Fibroblast of skin of scalp (primary cell): ENCODE data around the gene RAB44.

ENCODE experiments used
- DNase-seq: peaks from one replicate; pipeline ENCODE4 v3.0.0-alpha.2; 2013

Gene RAB44

DNA sequence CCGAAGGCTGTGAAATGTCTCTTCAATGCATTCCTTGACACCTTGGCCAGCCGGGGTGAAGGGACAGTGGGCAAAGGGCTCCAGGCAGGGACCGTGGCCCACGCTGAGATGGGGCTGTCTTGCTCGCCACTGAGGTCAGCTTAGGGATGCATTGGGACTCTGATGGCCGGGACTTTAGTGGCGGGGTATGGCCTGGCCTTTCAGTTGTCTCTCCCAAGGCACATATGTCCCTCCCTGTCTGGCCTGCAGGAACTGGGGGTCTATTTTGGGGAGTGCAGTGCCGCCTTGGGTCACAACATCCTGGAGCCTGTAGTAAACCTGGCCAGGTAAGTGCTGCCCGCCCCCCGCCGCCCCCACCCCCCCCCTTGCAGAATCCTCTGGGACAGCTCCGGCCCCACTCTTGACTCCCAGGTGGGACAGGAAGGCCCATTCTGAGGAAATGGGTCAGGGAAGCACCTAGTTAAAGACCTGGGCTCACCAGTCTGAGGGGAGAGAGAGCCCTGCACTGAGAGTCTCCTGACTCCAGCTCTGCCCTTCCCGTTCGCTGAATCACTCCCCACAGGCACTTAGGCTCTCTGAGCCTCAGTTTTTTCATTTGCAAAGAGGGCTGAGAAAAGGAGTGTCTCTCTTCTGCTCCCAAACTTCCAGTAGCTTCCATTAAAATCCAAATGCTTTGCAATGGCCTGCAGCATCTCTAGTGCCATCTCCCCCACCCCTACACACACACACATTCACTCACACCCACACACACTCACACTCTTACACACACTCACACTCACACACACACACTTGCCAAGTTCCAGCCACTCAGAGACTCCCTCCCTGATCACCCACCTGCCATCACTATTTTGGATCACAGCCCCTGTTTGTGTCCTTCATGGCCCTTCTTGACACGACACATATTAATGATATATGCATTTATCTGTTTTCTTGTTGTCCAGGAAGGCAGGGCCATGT, 33.1 kb downstream of the RAB44 start:
- no peak for DNase-seq

DNA sequence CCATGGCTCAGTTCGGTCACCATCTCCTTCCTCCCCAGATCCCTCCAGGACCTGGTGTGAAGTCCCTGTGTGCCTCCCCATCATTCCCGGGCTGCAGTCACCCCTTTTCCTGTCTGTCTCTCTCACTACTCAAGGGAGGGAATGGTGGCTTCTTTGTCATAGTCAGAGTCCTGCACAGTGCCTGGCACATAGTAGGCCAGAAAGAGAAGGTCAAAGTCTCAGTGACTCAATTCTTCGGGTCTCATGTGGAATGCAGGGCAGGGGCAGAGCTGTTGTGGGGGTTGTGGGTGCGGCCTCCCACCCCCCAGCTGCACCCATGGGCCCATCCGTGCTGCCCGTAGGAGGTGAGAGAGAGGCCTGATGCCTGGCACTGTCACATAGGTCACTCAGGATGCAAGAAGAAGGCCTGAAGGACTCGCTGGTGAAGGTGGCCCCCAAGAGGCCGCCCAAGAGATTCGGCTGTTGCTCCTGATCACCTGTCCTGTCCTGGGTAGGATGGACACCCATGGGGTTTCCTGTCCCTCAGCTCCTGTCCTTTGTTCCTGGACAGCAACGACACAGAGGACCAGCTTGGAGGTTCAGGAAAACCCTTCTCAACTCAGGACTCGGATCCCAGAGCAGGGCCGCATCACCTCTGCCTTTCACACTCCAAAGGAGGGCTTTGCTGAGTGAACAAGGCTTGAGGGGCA, 34.1 kb downstream of the RAB44 start:
- no peak for DNase-seq

DNA sequence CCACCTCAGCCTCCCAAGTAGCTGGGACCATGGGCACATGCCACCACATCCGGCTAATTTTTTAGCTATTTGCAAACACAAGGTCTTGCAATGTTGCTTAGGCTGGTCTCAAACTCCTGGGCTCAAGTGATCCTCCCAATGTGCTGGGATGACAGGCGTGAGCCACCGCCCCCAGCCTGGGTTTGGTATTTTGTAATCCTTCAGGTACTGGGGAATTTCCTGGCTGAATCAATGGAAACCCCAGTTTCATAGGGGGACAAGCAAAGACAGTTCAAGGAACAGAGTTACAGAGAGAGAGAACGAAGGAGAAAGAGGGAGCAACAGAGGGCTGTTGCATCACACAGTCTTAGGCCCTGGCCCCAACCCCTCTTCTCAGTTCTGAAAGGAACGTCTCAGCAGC, 35.7 kb downstream of the RAB44 start:
- no peak for DNase-seq

DNA sequence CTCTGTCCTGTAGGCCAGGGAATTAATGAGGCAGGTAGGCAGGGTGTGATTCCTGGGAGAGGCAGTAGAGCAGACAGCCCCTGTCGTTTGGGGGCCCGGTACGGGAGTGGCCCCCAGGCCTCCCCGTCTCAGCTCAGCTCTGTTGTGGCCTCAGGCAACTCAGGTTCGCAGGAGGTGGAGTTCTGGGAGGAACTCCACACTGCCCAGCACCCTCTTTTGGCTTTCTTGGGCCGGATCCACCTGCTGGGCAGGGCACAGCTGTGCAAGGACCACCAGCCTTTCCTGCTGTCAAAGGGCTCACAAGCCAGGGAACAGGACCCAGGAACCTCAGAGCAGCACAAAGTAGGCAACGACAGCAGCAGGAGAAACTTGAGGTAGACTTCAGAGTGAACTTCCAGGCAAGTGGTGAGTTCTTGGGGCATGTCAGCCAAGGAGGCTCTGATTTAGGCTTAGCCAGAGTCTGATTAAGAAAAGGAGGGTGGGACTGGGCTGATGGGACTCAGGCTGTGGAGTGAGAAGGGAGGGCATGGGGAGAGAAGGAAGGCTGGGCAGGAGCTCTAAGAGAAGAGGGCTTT, 36.9 kb downstream of the RAB44 start:
- DNase-seq, result no peak

DNA sequence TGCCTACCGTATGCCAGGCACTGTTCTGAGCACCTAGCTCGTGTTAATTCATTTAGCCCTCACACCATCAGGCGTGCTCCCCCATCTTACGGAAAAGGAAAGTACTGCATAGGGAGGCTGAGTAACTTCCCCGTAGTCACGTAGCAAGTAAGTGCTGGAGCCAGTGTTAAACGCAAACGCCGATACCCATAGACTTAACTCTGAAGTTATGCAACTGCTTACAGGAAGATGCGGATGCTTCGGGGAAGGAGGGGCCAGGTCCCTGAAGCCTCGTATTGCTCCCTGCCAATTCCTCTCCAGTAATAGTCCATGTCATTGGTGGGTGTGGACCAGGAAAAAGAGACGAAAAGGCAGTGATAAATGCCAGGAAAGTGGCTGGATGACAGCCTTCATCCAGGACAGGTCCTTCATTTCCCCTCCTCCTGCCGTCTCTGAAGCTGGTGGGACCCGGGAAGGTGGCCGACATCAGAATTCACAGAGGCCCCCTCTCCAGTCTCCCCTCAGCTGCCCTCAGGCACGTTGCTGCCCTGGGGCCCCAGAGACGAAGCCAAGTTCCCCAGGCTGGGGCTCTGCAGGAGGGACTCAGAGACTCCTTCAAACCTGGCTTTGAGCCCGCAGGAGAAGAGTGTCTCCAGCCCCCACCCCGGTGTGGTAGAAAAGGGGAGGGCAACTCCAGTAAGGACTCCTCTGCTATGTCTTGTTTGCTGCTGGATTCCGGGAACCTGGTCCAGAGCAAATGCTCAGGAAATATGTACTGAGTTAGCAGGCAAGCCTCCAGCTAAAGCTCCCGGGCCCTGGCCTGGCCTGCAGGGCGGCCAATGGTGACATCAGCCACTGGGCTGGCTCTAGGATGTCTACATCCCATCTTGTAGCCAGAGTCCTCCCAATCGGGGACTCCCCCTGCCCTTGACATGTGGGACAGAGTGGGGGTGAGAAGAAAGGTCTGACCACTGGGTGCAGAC, 37.8 kb downstream of the RAB44 start:
- peak; percentile 74 for DNase-seq

DNA sequence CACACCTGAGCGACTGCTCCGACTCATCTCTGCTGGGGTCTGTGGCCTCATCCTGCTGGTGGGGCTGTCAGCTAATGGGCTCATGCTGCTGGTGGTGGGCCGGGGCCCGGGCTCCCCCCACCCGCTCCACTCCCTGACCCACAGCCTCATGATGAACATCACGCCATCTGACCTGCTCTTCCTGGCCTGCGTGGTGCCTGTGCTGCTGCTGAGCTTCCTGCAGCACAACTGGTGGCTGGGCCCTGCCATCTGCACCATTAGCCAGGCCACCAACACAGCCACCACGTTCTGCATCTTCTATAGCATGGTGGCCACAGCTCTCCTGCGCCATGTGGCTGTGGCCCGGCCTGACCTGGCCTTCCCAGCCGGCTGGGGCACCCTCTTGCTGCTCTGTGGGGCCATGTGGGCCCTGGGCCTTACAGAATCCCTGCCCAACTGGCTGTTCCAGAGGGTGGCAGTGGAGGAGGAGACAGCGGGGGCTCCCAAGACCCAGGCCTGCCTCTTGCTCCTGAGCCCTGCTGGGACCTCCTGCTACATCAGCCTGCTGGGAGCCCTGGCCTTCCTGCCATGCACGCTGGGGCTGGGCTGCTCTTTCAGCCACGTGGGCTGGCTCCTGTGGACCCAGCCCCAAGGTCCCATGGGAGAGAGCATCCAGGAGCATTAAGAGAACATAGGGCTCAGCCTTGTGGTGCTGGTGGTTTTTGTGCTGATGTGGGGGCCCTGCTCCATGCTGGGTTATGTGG, 39.6 kb downstream of the RAB44 start:
- no peak for DNase-seq

DNA sequence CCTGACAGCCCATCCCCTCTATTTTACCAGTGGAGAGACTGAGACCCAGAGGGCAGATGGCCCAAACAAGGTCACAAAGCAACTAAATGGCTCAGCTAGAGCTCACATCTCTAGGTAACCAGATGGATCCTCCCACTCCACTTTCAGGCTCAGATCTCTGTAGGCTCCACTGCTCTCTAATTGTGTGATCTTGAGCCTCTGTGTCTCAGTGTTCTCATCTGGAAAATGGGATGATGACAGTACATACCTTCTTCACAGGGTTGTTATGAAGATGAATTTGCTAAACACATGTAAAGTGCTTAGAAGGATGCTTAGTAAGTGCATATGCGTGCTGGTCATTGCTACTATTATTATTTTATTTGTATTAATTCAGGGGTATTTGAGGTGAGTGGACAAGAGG, 40.5 kb downstream of the RAB44 start:
- no peak for DNase-seq

DNA sequence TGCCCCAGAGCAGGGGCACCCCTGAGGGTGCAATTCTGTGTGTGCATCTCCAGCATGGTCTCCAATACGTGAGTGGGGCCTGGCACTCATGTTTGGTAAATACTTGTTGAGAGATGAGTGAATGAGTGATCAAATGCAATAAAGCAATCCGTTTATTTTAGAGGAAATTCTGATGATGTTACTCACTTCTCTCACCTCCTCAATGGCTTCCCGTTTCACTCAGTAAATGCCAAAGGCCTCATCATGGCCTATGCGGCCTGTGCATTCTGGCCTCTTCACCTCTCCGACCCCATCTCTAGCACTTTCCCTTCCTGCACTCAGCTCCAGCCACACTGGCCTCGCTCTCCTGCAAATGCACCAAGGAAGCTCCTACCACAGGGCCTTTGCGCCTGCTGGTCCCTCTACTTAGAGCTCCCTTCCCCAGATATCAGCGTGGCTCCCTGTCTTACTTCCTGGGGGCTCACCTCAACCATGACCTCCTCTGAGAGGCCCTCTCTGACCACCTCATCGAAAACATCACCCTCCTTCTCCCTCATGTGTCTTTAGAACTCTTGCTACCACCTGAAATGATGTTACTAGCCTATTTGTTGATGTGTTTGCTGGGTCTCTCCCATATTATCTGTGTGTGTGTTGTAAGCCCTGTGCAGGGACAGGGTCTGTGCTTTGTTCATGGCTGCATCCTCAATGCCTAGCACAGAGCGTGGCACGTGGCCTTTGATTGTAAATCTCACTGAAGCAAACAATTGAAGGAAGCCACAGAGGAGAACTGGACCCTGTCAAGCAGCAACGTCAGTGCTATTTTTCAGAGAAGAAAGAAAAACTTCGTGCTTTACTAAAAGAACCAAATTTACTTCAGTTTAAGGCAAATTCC, 42.6 kb downstream of the RAB44 start:
- no peak for DNase-seq

DNA sequence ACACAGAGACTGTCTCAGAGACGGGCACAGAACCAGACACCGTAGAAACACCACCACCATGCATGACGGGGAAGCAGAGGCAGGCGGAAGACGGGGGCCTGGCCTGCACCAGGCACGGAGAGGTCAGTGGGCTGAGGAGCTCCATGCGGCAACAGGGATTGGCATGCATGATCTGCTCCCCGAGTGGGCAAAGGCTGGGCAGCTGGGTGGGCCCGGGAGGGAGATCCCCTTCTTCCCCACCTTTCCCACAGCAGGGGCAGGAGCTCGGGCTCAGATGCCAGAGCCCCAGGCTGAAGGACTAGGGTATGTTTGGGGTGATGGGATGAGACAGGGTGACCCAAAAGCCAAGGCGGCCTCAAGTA, 43.2 kb downstream of the RAB44 start:
- no peak for DNase-seq

DNA sequence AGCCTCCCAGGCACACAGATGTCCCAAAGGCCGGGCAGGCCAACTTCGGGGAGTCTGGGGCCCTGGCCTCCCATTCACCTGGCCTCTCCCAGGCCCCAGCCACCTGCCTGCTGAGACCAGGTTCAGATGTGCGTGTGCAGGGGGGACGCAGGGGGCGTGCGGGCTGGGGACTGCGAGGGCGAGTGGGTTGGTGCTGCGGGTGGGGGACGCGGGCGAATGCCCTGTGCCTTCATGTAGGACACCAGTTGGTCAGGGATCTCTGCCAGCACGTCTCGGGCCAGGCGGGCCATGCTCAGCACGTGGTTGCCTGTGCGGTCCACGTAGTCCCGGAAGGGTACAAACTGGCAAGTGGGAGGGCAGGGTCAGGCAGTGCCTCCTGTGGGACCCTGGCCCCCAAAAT, 44.5 kb downstream of the RAB44 start:
- DNase-seq, result no peak

DNA sequence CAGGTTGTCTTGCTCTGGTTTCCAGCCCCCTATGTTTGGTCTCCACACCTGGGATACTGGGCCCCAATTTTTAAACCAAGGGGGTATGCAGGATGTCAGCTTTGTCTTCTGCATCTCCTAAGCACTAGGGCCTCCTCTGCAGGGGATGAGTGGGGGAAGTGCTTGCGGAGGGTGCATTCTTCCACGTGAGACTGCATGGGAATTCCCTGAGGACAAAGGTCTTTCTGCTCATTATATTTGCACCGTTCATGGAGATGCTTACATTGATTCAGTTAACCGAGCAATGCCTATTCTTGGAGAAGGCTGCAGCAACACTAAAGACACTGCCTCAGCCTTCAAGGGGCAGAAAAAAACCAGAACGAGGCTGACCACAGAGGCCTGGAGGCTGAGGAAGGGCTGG, 45.4 kb downstream of the RAB44 start:
- no peak for DNase-seq

DNA sequence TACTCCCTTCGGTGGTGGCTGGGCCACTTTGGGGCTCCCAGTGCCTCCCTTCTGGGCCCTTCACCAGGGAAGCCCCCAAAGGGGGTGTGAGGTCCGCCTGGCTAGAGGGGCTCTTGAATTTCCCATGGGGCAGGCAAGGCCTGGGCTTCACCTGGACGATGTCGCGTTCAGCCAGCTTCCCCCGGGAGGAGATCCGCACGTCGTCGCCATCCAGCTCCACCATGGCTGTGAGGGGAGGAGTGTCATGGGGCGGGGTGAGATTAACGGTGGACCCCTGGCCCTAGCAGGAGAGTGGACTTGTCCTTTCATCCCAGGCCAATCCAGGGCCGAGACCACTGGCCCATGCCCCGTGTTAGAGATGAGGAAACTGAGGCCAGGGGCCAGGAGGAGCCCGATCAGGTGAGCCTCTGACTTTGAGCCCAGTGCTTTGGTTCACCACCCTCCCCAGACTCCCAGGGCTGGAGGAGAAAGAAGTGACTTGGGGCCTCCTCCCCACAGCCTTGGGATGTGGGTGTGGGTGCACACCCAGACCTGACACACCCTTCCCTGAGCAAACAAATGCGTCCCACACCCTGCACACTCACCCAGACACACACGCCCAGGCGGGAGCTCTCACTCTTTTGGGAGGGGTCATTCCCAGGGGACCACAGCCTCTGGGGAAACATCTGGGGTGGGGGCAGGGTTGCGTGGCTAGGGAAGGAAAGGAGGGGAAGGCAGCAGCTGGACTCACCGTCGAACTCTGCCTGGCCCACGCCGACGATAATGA, 46.1 kb downstream of the RAB44 start:
- DNase-seq, result no peak

DNA sequence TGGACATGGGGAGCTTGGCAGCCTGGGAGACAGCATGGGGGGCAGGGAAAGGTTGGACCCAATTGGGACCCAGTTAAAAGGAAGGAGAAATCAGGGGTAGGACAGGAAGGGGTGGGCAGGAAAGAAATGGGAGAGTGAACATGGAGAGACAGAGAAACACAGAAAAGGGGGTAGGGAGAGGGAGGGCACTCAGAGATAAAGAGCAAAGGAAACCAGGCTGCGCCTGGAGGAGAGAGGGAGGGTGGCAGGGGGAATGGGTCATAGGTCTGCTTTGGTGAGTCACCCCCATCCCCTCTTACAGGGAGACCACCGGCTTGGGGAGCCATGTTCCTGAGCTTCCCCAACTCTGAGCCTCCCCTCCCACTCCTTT, 46.7 kb downstream of the RAB44 start:
- DNase-seq, result no peak

DNA sequence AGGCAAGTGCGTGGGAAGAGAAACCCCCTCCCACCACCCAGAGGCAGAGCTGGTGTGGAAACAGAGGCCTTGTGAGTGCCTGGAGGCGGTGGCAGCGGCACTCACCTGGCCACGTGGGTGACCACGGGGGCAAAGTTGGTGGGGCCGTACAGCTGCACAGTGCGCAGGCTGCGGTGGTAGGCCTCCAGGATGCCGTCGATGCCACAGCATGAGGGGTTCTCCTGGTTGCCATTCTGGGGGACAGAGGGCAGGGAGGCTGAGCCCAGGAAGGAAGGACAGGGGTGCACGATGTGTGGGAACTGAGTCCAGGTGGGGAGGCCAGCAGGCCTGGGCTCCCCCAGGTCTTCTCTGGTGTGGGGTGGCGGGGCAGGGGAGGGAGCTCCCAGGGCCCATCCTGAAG, 47.7 kb downstream of the RAB44 start:
- DNase-seq, result no peak

DNA sequence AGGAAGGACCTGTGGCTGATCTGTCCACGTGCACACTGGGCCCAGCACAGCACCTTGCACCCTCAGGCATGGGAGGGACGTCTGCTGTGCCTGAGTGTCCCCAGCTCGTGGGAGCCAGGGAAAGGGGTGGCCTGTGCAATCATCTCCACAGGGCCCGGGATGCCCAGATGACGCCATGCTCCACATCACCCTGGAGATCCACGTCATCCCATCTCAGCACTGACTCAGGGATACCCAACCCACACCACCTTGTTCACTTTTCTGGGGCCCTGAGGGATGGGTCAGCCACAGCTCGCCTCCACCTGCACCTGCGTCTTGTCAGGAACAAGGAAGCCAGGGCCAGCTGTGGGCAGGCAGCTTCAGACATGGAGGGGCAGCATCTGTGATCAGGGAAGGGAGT, 48.2 kb downstream of the RAB44 start:
- DNase-seq, result no peak

DNA sequence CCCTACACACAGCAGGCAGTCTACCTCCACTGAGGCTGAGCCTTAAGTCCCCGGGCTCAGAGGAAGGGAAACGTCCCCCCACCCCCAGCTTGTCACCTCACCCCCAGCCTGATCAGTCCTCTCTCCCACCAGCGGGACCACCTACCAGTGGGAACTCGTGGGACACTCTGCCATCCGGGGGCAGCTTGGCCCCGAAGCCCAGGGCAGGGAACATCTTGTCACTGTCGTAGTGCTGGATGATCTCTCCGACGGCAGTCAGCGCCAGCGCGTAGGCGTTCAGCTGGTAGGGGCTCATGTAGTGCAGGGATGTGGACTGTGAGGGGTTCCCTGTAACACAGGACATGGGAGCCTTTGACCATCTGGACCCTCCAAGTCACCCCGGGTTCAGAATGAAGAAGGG, 48.6 kb downstream of the RAB44 start:
- DNase-seq, result no peak

DNA sequence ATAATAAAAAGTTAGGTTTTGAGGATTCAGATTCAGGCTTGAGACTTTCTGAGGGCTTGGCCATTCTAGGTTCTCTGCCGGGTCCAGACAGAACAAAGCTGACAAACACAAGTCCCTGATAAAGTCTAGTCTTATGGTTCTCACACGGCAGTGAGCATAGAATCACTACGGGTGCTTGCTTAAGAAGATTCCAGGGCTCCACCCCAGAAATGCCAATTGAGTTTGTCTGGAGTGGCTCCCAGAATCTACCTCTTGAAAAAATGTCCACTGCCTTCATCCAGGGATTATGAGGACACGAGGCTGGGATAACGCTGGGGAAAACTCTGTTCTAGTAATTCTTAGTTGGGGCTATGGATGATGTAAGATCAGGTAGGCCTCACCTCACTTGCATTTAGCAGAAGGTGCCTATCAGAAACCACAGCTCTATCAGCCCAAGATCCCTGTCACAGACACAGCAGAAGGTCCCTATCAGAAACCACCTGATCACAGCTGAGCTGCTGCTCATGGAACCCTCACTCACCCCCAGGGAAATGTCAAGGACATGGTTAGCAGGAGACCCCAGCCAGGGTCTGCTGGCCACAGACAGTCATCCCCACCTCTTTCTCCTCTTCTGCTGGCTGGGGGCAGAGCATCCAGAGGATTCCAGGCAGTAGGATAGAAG, 52.3 kb downstream of the RAB44 start:
- no peak for DNase-seq

DNA sequence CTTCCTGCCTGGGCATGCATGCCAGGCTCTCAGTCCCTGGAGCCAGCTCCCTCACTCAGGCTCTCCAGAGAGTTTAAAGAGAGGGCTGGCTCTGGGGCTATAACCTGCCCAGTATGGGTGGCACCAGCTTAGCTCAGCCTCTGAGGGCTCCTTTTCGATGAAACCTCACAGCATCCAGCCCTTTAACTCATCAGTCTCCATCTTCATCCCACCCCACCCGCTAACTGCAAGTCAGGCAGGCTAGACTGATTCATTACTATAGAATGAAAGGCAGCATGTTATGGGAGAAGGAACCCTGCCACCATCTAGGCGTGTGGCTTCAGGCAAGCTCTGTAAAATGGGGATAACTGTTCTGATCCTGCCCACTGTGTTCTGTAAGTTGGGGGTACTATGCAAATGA, 53.5 kb downstream of the RAB44 start:
- peak; percentile 29 for DNase-seq

DNA sequence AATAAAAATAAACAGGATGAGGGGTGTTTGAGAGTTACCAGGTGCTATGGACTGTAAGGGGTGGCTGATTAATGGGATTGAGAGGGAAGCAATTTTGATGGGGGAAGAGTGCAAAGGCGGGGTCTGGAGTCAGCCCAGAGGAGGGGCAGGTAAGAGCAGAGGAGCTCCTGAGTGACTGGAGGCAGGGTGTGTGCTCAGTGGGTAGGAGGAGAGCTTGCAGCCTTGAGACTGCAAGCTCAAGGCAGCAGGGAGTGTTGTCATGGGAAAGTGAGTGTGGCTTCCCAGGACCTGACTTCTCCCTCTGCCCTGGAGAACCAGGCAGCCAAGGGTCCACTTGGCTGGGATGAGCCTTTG, 54.2 kb downstream of the RAB44 start:
- no peak for DNase-seq
